ENCODE results near the gene SLC26A1.

DNA sequence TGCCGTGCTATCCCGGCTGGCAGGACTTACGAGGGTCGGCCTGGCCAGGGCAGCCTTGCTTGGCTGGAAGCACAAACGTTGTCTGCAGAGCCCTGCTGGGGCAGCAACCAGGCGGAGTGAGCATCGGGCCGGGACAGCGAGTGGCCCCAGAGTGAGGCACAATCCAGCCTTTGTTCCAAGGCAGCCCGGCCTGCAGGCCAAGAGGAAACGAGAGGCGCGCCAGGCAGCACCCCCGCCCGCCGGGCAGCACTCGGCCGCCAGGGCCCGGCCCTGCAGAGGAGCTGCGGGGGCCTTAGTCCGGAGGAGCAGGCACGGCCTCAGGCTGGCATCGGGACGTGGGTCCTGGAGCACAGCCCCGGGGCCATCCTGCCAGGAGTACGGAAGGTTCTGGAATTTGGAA is 42.3 kb upstream of the SLC26A1 start:
- TF ChIP-seq CTCF (IDR thresholded peaks at IDR 0.05) (no peak), EP300 (IDR thresholded peaks at IDR 0.05) (no peak)
